ENCODE data around the gene MID1. TPM values are rescaled to one million over a fixed set of nuclear protein-coding genes. Genes with fewer than 3 reads are reported as not detected.

Gene MID1, protein sequence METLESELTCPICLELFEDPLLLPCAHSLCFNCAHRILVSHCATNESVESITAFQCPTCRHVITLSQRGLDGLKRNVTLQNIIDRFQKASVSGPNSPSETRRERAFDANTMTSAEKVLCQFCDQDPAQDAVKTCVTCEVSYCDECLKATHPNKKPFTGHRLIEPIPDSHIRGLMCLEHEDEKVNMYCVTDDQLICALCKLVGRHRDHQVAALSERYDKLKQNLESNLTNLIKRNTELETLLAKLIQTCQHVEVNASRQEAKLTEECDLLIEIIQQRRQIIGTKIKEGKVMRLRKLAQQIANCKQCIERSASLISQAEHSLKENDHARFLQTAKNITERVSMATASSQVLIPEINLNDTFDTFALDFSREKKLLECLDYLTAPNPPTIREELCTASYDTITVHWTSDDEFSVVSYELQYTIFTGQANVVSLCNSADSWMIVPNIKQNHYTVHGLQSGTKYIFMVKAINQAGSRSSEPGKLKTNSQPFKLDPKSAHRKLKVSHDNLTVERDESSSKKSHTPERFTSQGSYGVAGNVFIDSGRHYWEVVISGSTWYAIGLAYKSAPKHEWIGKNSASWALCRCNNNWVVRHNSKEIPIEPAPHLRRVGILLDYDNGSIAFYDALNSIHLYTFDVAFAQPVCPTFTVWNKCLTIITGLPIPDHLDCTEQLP
- 13.9 and 22.7 TPM in 2 replicates for total RNA-seq

DNA sequence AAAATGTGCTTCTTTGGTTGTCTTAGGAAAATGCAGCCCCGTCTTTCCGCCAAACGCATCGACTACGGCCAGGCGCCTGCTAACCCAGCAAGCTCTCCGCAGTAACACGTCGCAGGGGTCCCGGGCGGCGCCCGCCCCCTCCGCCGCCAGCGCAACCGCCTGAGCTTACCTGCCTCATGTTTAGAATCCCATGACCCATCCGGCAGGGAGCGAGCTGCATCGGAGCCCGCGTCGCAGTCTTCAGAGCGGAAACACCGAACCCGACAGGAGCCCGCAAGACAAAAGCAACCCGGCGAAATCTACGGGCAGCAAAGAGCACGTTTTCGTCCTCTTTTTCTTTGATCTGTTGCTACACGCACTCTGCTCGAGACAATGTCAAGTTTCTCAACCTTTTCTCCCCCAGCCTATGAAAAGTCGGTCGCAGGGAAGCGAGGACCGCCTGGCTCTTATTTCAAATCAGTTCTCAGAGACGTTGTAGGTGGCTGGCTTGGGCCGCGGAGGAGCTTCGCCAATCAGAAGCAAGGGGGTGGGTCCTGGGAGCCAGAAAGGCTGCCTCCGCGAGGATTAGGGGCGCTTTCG, at the start of gene MID1:
Gene MID1 (minus strand): TSS at position 465 of the 579 bp plus-strand sequence. CDS start 53,038 bp downstream, outside the sequence.

Data from mesangial cell (primary cell).